Heart left ventricle (tissue), 16 donors: Measurements from ENCODE around the gene CFAP65. TPM values are rescaled to one million over a fixed set of nuclear protein-coding genes. Genes with fewer than 3 reads are reported as not detected.

Experiments
- ATAC-seq, 4 donors: fragments of 200-7000 bp; cut with Tn5 transposase; one replicate each; pipeline ENCODE4 v1.9.1; 2020 to 2022; ENCODE audit warnings: moderate library complexity in 4 of 4, mild to moderate bottlenecking in 3 of 4, moderate number of reproducible peaks in 1 of 4
- DNase-seq, 5 donors: peaks; one replicate each; pipeline ENCODE4 v3.0.0-alpha.2; 2020
- H3K27ac ChIP-seq, 12 donors: fragments of 200-600 bp; sonication (generic) in 4 of 12; one replicate each; pipeline versions ENCODE4 v1.5.0 to v1.8.0; 2016 to 2022; ENCODE audit warnings: mild to moderate bottlenecking in 2 of 12
- H3K27me3 ChIP-seq, 9 donors: fragments of 200-600 bp; sonication (generic) in 2 of 9; one replicate each; pipeline versions ENCODE4 v1.5.1 to v1.8.0; 2016 to 2022; ENCODE audit warnings: mild to moderate bottlenecking in 3 of 9
- H3K36me3 ChIP-seq, 9 donors: fragments of 200-600 bp; sonication (generic) in 2 of 9; one replicate each; pipeline versions ENCODE4 v1.5.0 to v1.8.0; 2018 to 2022; ENCODE audit warnings: mild to moderate bottlenecking in 2 of 9
- H3K4me1 ChIP-seq, 12 donors: fragments of 200-600 bp; sonication (generic) in 4 of 12; one replicate each; pipeline versions ENCODE4 v1.5.0 to v1.8.0; 2016 to 2022; ENCODE audit warnings: mild to moderate bottlenecking in 3 of 12
- H3K4me3 ChIP-seq, 12 donors: fragments of 200-600 bp; sonication (generic) in 4 of 12; one replicate each; pipeline versions ENCODE4 v1.5.0 to v1.8.0; 2017 to 2022; ENCODE audit warnings: mild to moderate bottlenecking in 9 of 12, moderate library complexity in 4 of 12
- H3K9me3 ChIP-seq, 12 donors: fragments of 200-600 bp; sonication (generic) in 4 of 12; one replicate each; pipeline versions ENCODE4 v1.5.0 to v1.8.0; 2016 to 2022; ENCODE audit warnings: mild to moderate bottlenecking in 1 of 12
- CTCF ChIP-seq, 12 donors: fragments of 200-600 bp; sonication (generic) in 4 of 12; IDR thresholded peaks; one replicate each; pipeline versions ENCODE4 v1.5.0 to v1.8.0; 2018 to 2022; ENCODE audit warnings: antibody characterized with exemption in 12 of 12, mild to moderate bottlenecking in 5 of 12
- POLR2A ChIP-seq, 2 donors: fragments of 450-650 bp; IDR thresholded peaks; one replicate each; pipeline ENCODE4 v1.6.1; 2017; ENCODE audit warnings: antibody characterized with exemption in 2 of 2, mild to moderate bottlenecking in 2 of 2, moderate library complexity in 2 of 2
- WGBS, 4 donors: extraction: QIAGEN DNeasy Blood & Tissue Kit in 2 of 4; methylation state at CpG; one replicate each; pipeline versions ENCODE4 v1.1.5 to v1.1.7; 2013 to 2018; 5-methylcytosine and 5-hydroxymethylcytosine counted together
- intact Hi-C, 10 donors: fragments of 100-400 bp; cut with DNase I; formaldehyde crosslinking; loops; one replicate each; pipeline versions ENCODE4 v1.11.1 to v1.14.2; 2022
- polyA plus RNA-seq, 2 donors: library from polyadenylated mRNA; stranded (reverse); fragments of 200-250 nt; gene quantifications; one replicate each; pipeline ENCODE4 v1.2.3, GENCODE V29; 2013
- total RNA-seq, 9 donors: library from RNA; depleted of rRNA in 2 of 9; stranded (reverse); fragments of >200 nt in 2 of 9; fragmentation: NEBNext Ultra II Directional in 3 of 9; extraction: Animal tissue kit (Norgen Biotek cat#: 25700) in 3 of 9; gene quantifications; one replicate each; pipeline versions ENCODE4 v1.1.0 to v1.2.4, GENCODE V29; 2016 to 2023
- donor health status: ischemic (EF 13 %, LVEDD 7.1; RV severe dilation, severe dysfunction).
- donor health status: healthy with polysubstance abuse.
- donor health status: DM: no; HTN: yes; CAD: no.
- donor health status: DM: no; HTN: no; CAD: no.
- donor health status: ischemic (EF 25% LVEDD 6.9; RV normal size, moderate dysfunction).
- donor health status: ischemic (EF 25% LVEDD 5.7; RV mildly dilated, moderate dysfunction).
- donor health status: healthy.
- donor health status: DM: yes; HTN: yes; CAD: no.
- donor health status: ischemic (EF 35%, LVEDD 5.7; RV mildly dilated, moderate dysfunction).
- donor health status: nonischemic (EF 11% LVEDD 7.7; RV severe dilation, severe dysfunction).
- donor health status: DM: yes; HTN: yes; CAD: no.
- donor health status: PGD.
- donor health status: ischemic (EF 29% LVEDD 5.4; RV normal size, mild dysfunction).
- donor health status: nonischemic (EF 23%, LVEDD 6.1; RV moderate dilation, normal function).

CFAP65 gene
- total and polyA plus RNA-seq, 11 donors, result 0.04 TPM; not detected in 10

GRCh38 chr2:219072741-219073250 lies 31.5 kb upstream of the CFAP65 start:
- WGBS, 4 donors, result 85 to 91% (median 89%) methylated on average over 9 of the region's 9 CpGs
- H3K36me3 ChIP-seq, result peaks cover 0 to 41% (median 35%) of the 10 kb centered on the region in 9 donors
- no peak for TF ChIP-seq POLR2A (IDR thresholded peaks at IDR 0.05)
- TF ChIP-seq CTCF (IDR thresholded peaks at IDR 0.05), result no peak
- peaks cover 0 to 12% (median 0%) of the 10 kb centered on the region in 12 donors for H3K4me1 ChIP-seq
- ATAC-seq (no peak), DNase-seq (no peak)
- no peaks in the 10 kb centered on the region for H3K27me3 ChIP-seq
- no peak overlapping the region for H3K4me3 ChIP-seq
- no peaks in the 10 kb centered on the region for H3K9me3 ChIP-seq
- no peak overlapping the region for H3K27ac ChIP-seq
- intact Hi-C loops, result loop anchor here in 7 of 10 donors (2.0 to 5.0 kb wide), 4 partner anchors 45 to 85 kb away; no protein-coding TSS in a partner anchor

GRCh38 chr2:219071131-219071816 lies 30.0 kb upstream of the CFAP65 start:
- H3K36me3 ChIP-seq, result peaks cover 0 to 26% (median 20%) of the 10 kb centered on the region in 9 donors
- 73 to 88% (median 87%) methylated on average over 6 of the region's 6 CpGs for WGBS, 4 donors
- no peaks in the 10 kb centered on the region for H3K27me3 ChIP-seq
- no peaks in the 10 kb centered on the region for H3K9me3 ChIP-seq
- H3K4me1 ChIP-seq, result peaks cover 0 to 5% (median 0%) of the 10 kb centered on the region in 12 donors
- intact Hi-C loops, result loop anchor here in 6 of 10 donors (5.0 kb wide), 3 partner anchors 46 to 86 kb away; no protein-coding TSS in a partner anchor
- no peak overlapping the region for H3K4me3 ChIP-seq
- ATAC-seq (no peak), DNase-seq (no peak)
- no peak overlapping the region for H3K27ac ChIP-seq
- no peak for TF ChIP-seq POLR2A (IDR thresholded peaks at IDR 0.05)
- no peak for TF ChIP-seq CTCF (IDR thresholded peaks at IDR 0.05)

GRCh38 chr2:219065484-219065883 lies 24.2 kb upstream of the CFAP65 start:
- Histone ChIP-seq H3K27me3 (peaks cover 15 to 37% (median 24%) of the 10 kb centered on the region in 9 donors), H3K4me1 (peaks cover 0 to 9% (median 5%) of the 10 kb centered on the region in 12 donors), H3K4me3 (no peak overlapping the region), H3K9me3 (no peaks in the 10 kb centered on the region), H3K27ac (no peak overlapping the region), H3K36me3 (no peaks in the 10 kb centered on the region)
- 79 to 93% (median 83%) methylated on average over 1 of the region's 1 CpG for WGBS, 4 donors
- ATAC-seq (no peak), DNase-seq (no peak)
- TF ChIP-seq POLR2A (IDR thresholded peaks at IDR 0.05) (no peak), CTCF (IDR thresholded peaks at IDR 0.05) (no peak)
- intact Hi-C loops, result no loop called here

GRCh38 chr2:219062081-219062480 lies 20.8 kb upstream of the CFAP65 start:
- Histone ChIP-seq H3K4me3 (no peak overlapping the region), H3K27ac (no peak overlapping the region), H3K9me3 (no peaks in the 10 kb centered on the region), H3K4me1 (peaks cover 12 to 42% (median 33%) of the 10 kb centered on the region in 12 donors), H3K36me3 (no peaks in the 10 kb centered on the region), H3K27me3 (peaks cover 46 to 69% (median 57%) of the 10 kb centered on the region in 9 donors)
- ATAC-seq, result no peak
- intact Hi-C loops, result no loop called here
- 64 to 79% (median 68%) methylated on average over 6 of the region's 6 CpGs for WGBS, 4 donors
- no peak for DNase-seq
- TF ChIP-seq CTCF (IDR thresholded peaks at IDR 0.05), result no peak
- no peak for TF ChIP-seq POLR2A (IDR thresholded peaks at IDR 0.05)
